GM19240 (cell line): ENCODE results near the gene MSANTD2.
A peak's percentile ranks its signal among the peaks of the same experiment; 100 is the strongest.
"Not testable (repeated sequence)": the region's sequence is repeated elsewhere in the genome, so short reads cannot be mapped to it uniquely, and the experiment has no call there.

Source experiments
- DNase-seq: peaks from one replicate; pipeline ENCODE4 v3.0.0; 2011; ENCODE audit warnings: low spot score; ENCODE audit not compliant: insufficient read length

The MSANTD2 gene

DNA sequence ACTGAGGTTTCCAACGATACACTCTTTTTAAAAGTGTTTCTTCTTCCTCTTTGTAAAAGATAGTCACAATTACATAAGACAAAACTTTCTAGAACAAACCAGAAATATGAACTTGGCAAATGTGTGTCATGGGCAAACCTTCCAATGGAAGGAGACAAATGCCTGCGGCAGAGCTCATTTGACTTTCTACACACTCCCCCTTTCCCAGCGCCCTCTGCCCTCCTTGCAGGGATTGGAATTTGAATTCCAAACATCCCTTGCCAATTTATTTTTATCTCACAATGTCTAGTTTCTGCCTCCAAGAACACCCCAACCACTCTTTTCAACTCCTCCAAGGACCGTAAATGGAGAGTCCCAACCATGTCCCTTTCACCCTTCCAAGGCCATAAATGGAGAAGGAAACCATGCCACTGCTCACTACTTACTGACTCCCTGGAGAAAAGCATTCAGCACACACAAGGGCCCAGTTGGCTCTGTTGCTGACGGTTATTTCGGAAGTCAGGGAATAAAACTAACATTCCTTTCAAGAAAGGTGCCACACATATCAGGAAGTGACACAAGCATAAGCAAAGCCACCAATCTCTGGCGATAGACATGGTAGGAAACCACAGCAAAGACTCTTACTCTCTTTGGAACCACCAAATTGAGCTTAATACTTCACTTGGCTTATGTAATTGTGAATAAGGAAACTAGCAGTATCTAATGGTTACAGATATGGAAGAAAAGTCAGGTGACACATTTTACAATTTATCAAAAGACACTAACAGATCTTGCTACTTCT lies 23.2 kb downstream of the MSANTD2 start:
- DNase-seq, result no peak

DNA sequence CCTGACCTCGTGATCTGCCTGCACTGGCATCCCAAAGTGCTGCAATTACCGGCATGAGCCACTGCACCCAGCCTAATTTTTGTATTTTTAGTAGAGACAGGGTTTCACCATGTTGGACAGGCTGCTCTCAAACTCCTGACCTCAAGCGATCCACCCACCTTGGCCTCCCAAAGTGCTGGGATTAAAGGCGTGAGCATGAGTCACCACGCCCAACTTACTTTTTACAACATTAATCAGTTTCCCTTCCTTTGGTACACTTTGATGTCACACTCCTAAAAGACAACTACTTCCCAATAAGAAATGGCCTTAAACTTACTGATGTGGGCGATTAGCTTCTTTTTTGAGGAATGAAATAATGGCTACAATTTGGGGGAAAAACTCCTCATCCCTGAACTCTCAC lies 29.2 kb downstream of the MSANTD2 start:
- DNase-seq, result not testable (repeated sequence)

DNA sequence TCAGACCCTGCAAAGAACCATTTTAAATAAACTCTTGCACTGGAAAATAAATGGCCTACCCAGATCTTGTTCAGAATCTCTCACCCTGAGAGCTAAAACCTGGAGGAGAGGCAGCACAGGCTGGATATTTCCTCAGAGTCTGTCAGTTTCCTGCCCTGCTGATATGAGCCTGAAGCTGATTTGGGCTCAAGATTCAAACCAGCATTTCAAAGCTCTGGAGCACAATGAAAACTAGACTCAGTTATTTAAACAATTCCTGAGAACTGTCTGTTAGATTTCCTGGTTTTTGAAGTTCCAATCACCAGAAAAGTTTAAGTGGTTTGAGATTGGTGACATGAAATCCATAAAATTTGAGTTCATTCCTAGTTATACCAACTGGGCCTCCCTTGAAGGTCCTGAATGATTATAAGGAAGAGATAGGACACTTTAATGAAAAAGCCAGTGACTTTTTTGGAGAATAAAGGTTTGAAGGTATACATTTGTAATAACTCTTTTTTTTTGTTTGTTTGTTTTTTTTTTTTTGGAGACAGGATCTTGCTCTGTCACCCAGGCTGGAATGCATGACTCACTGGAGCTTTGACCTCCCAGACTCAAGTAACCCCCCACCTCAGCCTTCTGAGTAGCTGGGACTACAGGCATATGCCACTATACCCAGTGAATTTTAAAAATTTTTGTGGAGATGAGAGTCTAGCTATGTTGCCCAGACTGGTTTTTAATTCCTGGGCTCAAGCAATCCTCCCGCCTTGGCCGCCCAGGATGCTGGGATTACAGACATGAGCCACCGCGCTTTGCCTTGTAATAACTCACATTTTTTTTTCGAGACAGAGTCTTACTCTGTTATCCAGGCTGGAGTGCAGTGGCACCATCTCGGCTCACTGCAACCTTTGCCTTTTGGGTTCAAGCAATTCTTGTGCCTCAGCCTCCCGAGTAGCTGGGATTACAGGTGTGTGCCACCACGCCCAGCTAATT lies 30.1 kb downstream of the MSANTD2 start:
- DNase-seq, result no peak

DNA sequence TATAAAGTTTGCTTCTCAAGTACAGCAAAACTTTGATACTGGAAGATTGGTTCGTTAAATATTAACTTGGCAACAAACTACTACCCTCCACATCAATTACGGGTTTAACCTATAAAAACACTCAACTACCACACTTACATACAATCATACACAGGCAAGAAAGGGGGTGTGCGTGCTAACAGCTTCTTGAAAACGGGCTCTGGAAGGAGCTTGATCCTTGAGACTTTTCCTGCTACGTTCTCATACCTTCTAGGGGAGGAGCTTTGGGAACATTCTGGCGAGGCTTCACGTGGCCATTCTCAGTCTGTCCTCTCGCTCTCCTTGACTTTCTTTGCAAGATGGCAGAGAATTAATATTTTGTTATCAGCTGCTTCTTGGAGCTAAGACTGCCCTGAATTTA lies 31.3 kb downstream of the MSANTD2 start:
- no peak for DNase-seq

DNA sequence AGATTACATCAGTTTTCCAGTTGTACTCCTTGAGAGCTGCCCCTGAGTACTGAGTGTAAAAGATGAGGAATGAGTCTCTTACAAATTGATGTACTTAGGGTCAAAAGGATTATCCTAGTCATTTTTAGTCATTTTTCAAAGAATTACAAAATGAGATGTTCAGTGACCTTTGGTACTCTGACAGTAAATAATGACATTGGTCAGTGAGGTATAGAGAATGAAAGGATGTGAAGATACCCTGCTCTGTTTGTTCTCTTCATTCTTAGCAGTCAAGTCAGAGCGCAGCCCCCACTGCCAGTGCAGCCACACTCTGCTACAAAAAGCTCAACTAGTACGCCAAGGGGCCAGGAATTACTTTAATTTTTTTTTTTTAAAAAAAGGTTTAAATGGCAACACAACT lies 34.0 kb downstream of the MSANTD2 start:
- DNase-seq, result no peak

DNA sequence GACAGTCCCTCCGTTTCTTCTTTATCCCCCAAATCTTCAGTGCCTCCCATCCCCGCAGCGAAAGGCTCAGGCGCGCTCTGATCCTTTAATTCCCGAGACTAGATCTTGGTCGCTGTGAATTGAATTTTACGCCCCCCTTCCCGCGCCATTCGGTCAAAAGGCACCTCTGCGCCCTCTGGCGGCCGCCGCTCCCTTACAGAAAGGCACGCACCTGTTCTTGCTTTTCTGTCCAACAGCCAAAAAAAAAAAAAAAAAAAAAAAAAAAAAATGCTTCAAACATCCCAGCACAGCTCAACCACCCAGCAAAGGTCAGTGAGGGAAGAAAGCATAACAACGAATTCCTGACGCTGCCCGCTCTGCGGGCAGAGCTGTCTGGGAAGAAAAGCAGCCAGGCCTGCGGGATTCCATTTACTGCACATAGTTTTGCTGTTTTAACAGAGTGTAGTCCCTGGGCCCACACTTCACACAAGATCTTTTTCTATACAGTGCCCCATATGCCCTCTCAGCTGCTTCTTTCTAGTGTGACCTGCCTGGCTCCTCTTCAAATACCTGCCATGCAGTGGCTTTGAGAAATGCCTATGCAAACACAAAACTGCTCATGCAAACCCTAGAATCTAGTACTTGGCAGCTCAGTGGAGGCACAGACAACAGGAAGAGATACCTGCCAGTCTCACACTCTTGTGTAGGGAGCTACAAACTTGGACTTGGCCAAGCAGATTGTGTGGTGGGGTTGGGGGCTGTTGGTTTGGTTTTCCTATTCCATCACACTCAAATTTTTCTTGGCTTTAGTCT lies 36.9 kb downstream of the MSANTD2 start:
- DNase-seq, result no peak

DNA sequence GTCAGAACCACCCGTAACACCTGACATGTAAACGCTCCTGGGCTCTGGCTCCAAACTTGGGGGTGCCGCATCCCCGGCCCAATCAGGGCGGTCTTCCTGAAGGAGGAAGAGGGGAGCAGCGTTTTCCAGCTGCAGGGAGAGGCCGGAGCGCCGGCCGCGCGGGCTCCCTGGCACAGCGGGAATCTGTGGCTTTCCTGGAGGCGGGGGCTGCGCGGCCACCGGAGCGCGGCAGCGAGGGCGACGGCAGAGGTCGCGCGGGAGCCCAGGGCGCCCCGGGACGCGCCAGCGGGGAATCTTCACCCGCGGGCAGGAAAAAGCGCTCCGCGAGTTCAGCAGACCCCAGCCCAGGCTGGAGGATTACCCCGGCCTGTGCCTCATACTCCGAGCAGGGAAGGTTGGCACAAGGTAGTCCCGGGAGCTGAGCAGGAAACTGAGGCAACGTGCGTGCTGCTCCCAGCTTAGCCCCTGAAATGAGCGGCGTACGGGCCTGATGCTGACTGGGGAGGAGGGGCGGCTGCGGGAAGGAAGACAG lies 37.5 kb downstream of the MSANTD2 start:
- no peak for DNase-seq

DNA sequence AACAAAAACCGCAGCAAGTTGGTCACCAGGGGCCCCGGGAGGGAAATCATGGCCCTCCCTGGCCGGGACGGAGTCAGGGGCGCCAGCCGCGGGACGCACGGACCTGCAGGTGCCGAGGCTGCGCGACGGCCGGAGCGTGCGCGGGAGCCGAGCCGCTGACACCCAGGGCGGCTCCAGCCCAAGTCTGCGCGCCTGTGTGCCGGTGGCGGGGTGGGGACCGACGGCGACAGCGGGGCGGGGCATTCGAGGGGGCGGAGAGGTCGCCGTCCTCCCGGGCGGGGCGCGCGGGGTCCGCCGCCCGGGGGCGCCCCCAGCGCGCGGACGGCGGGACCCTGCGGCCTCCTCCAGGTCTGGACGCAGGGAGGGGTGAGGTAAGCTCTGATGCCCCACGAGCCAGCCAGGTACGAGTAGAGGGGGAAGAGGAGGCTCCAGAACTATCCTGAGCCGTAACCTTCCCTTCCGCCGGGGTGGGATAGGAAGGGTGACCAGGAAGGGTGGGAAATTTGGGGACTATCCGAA lies 38.0 kb downstream of the MSANTD2 start, which contains the start of gene ESAM:
Gene ESAM (minus strand): TSS at position 186 of the 519 bp plus-strand sequence. CDS start 136 bp downstream, at position 50.
- no peak for DNase-seq

DNA sequence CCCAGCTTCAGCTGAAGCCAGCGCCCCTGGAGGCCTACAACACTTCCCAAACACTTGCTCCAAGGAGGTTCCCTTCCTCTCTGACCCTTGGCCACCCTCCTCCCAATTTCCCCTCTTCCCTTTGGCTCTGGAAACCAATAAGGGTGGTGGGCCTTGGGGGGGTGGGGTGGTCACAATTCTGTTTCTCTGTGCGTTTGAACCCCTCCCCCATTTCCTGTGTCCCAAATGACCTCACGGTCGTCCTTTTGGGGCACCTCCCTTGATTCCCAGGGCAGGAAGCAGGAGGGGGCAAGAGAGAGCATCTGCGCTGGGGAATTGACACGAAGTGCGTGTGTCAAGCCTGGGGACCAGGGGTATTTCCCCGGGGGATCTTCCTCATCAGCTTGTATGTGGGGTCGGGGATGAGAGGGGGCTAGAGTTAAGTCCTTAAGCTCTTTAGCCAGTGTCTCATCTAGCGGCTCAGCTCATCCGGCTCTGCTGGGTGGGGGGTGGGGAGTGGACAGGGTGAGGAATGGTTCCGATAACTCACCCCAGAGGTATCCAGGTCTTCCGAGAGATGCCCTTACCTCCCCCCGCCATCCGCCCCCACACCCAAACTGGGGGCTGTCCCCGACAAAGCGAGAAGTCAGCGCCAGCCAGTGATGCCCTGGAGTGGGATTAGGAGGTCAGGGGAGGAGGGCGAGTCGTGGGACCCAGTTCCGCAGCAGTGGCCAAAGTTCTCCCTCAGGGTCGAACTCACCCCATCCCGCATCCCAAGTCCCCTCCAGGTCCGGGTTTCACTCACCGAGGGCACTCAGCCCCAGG lies 38.7 kb downstream of the MSANTD2 start:
- DNase-seq, result no peak

DNA sequence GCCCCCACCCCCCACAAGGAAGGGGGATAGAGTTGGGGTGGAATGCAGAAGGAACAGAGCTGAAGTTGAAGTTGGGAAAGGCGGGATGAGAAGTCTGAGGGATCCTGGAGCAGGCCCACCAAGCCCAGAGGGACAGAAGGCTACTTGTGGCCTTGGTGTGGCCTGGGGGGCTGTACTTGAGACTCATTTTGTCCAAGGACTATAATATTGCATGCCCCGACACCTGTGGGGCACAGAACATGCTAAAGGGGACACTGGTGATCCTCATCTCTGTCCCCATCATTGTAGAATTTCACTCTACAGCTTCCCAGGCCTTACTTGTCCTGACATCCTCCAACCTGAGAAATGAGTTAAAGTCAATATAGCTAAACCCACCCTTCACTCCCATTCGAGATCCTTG lies 39.4 kb downstream of the MSANTD2 start:
- DNase-seq, result no peak

DNA sequence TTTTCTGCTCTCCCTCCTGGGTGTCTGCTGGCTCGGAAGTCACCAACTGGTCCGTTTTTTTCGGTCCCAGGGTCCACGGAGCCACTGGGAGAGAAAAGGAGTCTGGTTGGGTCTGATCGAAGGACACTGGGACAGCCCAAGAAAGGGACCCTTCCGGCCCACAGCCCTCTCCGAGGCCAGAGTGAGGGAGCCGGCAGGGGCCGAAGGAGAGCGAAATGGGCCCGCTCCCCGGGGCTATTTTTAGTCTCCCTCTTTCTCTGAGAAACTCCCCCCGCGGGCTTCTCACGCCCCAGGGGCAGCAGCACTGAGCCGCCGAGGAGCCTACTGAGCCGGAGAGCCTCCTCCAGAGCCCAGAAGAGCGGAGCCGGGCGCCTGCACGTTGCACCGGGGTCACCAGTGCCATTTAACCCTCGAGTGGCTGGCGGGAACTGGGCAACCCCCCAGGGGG lies 40.0 kb downstream of the MSANTD2 start:
- DNase-seq, result no peak

DNA sequence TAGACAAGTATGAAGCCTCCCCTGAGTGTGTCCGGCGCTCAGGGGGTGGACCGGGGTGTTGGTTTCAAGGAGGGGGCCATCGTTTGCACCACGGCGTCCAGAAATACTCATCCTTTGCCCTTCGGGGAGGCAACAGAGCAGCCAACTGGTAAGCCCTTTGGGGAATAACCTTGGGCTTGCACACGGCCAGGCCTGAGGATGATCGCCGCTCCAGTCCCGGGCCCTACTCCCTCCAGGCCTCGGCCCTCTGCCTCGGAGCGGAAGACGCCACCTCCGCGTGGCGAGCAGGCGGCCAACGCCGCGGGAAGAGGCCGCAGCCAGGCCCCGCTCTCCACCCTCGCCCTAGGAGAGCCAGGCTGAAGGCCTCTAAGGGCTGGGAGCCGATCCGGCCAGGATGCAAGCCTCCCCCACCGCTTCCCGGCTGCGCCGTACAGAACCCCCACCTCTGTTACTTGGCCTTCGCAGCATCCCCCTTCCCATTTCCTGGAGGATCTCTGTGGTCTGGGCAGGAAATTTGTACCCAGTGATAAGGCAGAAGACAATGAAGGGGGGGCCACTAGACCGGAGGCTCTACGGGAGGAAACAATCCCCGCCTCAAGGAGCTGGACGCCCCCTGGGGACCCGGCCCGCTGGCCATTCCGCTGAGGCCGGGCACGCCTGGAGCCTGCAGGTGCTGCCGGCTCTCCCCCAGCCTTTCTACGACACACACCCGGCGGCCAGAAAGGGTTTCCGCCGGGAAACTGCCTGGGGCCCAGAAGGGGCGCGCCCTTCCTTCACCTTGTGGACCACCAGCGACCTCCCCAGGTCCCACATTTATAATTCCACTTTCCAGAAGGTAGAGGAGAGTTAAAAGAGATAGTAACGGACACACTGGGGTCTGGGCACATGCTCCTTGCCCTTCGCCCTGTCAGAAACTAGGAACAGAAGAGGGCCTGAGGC lies 40.7 kb downstream of the MSANTD2 start:
- no peak for DNase-seq

DNA sequence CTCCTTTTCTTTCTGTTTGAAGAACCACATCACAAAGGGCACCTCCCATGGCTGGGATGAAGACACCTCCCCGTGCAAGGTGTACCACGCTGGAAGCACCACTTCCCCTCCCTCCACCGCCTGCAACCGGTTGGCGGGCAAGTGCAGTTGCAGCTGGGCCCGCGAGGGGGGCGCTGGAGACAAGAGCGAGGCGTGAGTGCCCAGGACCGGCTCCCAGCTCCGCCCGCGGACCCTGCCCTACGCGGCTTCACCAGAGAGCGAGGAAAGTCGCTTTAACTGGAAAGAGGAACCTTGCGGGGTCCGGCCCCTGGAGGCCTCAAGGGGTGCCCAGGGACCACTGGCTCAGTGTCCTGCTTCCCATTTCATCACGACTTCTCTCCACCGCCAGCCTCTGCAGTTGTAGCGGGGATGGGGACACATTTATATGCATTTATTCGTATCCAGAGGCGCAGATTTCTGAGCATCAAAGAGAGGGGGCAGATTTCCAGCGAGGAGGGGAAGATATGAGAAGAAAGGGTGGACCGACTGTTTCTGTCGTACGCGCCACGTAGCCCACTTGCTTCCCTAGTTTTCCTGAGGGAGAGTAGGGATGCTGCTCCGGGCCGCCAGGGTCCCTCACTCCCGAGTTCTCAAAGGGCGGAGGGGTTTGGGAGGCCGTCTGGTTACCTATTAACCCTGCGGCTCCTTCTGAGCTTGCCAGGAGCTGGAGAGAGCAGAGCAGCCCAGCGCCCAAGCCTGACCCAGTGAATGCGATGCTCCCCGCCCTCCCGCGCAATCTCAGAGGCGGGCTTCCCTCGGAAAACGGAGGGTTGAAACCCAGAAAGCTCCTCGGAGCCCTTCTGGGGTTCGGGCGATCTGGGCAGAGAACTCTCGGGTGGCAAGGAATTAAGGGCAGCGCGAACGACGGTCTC lies 41.6 kb downstream of the MSANTD2 start:
- DNase-seq, result peak; percentile 74

DNA sequence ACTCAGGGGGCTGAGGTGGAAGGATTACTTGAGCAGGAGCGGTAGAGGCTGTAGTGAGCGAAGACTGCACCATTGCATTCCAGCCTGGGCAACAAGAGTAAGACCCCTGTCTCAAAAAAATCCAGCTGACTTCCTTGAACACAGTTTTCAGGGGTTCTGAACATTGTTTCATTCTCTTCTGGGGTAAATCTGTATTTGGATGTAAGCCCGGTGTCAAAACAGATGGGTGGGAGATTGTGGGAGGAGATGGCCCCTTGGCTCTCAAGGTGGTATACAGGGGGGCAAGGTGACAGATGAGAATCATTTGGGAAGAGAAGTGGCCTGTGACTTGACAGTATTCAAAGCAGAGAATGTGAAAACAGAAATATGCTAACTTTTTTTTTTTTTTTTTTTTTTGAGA lies 42.9 kb downstream of the MSANTD2 start:
- DNase-seq, result no peak

DNA sequence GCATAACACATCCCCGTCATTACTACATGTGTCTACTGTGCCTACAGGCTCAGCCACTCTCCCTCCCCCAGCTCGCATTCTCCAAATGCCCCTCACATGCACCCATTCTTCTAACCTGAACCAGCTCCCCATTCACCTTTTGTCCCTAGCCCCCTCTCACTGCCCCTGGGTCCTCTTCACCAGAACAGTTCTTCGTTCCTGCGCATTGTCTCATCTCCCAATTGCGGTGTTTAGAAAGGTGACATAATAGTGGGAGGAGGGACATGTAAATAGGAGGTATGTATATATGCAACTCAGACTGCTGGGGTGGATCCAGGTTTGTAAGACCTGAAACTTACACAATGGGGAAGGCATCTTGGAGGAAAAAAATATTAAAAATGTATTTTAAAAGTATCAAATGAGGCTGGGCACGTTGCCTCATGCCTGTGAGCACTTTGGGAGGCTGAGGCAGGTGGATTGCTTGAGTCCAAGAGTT lies 43.4 kb downstream of the MSANTD2 start:
- no peak for DNase-seq

DNA sequence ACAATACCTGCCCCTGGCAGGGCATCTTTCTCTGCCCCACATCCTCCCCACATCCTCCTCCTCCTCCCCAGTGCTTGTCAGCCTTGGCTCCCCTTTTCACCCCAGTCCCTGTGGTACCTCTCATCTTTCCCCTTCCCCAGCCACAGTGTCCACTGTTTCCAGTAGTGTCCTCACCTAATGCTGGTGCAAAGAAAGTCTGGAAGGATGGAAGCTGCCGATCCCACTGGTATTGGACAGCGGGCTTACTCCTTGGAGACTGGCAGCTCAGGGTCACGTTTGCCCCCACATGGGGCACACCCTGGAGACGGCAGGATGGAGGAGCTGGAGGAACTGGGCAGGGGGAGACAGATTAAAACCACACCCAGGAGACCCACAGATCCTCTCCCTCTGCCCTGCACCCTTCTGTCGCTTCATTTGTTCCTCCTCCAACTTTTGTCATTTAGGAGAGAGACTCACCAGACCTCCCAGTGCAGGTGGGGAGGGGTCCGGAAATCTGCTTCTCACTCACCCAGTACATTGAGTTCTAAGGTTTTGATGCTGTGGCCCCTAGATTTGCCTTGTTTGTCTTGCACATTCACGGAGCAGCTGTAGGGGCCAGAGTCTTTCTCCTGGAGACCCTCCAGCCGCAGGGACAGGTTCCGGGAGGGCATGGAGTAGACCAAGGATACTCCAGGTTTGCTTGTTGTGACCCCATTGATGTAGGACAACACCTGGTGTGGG lies 44.0 kb downstream of the MSANTD2 start:
- no peak for DNase-seq

DNA sequence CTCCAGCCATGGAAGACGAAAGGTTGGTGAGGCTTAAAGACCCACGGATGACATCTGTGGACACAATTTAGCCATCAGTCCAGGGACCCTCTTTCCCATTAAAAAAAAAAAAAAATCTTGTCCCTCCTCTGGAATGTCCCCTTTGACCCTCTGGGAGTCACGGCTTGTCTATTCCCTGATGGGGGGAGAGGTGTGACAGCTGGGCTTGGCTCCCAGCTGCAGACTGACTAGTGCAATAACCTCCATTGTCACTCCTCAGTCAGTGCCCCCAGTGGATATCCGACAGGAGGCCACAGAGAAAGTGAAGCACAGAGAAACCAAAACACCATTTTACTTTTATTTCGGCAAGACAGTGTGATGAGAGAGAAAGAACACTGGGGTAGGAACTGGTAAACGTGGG lies 45.5 kb downstream of the MSANTD2 start:
- DNase-seq, result no peak
